GM12891 (cell line): Measurements from ENCODE around the gene ARL17B.
"Not testable (repeated sequence)": the region's sequence is repeated elsewhere in the genome, so short reads cannot be mapped to it uniquely, and the experiment has no call there.

Experiments used
- DNase-seq: peaks from one replicate; pipeline ENCODE4 v3.0.0; 2011; ENCODE audit warnings: low spot score; ENCODE audit not compliant: insufficient read length
- FAIRE-seq: peaks from 2 replicates; lab custom pipeline; 2011; peaks lifted over from hg19 to GRCh38; lab: Jason Lieb, UNC
- PAX5 ChIP-seq: IDR thresholded peaks from 2 replicates; pipeline ENCODE4 v1.6.1; 2011; ENCODE audit warnings: low read length, moderate library complexity, mild to moderate bottlenecking; ENCODE audit not compliant: insufficient read depth, severe bottlenecking
- POLR2A ChIP-seq: IDR thresholded peaks from 2 replicates; pipeline ENCODE4 v1.6.1; 2011; ENCODE audit warnings: low read depth, low read length, control low read depth
- POLR2AphosphoS5 ChIP-seq: IDR thresholded peaks from 2 replicates; pipeline ENCODE4 v1.6.1; 2011; ENCODE audit warnings: low read depth, low read length, control low read depth
- POU2F2 ChIP-seq: IDR thresholded peaks from 2 replicates; pipeline ENCODE4 v1.6.1; 2011; ENCODE audit warnings: low read depth, mild to moderate bottlenecking, control low read depth, low read length, moderate library complexity
- SPI1 ChIP-seq: IDR thresholded peaks from 2 replicates; pipeline ENCODE4 v1.6.1; 2011; ENCODE audit warnings: low read depth, low read length, control low read depth
- TAF1 ChIP-seq: IDR thresholded peaks from 2 replicates; pipeline ENCODE4 v1.6.1; 2011; ENCODE audit warnings: low read depth, low read length, control low read depth

Gene ARL17B

GRCh38 chr17:46270032-46270431, 91.5 kb downstream of the ARL17B start:
- no peak for TF ChIP-seq POU2F2
- no peak for TF ChIP-seq TAF1
- TF ChIP-seq POLR2AphosphoS5: no peak
- TF ChIP-seq SPI1: no peak
- no peak for TF ChIP-seq PAX5
- TF ChIP-seq POLR2A: no peak
- DNase-seq (no peak), FAIRE-seq (no peak)

- peak; percentile 91 for FAIRE-seq
- 0 out of 2 replicates have a peak, but pooled peaks have one; percentile 29 for TF ChIP-seq POLR2AphosphoS5
- TF ChIP-seq TAF1: no peak
- peak; percentile 23; the same call in 1 of the 2 replicates for TF ChIP-seq SPI1
- TF ChIP-seq PAX5: no peak
- TF ChIP-seq POU2F2: no peak
- TF ChIP-seq POLR2A: no peak
- peak; percentile 98 for DNase-seq
Measured at GRCh38 chr17:46266656-46267544, 94.7 kb downstream of the ARL17B start.

GRCh38 chr17:46266063-46266655, 95.4 kb downstream of the ARL17B start:
- DNase-seq: not testable (repeated sequence)
- peak; percentile 66 for FAIRE-seq

GRCh38 chr17:46264456-46265198, 96.9 kb downstream of the ARL17B start:
- FAIRE-seq (no peak), DNase-seq (no peak)
- TF ChIP-seq PAX5: no peak
- no peak for TF ChIP-seq SPI1
- no peak for TF ChIP-seq POLR2AphosphoS5
- no peak for TF ChIP-seq POU2F2
- no peak for TF ChIP-seq POLR2A
- TF ChIP-seq TAF1: no peak

- no peak for FAIRE-seq
- no peak for DNase-seq
- TF ChIP-seq POU2F2 (no peak), TAF1 (no peak), SPI1 (no peak), PAX5 (no peak), POLR2AphosphoS5 (no peak), POLR2A (no peak)
Measured at GRCh38 chr17:46262271-46262670, 99.3 kb downstream of the ARL17B start.

GRCh38 chr17:46259845-46260661, 101.5 kb downstream of the ARL17B start:
- peak; percentile 98 for FAIRE-seq

GRCh38 chr17:46256369-46256768, 105.2 kb downstream of the ARL17B start:
- not testable (repeated sequence) for DNase-seq, FAIRE-seq

More at GRCh38 chr17:46259845-46260661, 101.5 kb downstream of the ARL17B start:
- DNase-seq: not testable (repeated sequence)

GRCh38 chr17:46254215-46254614, 107.4 kb downstream of the ARL17B start:
- not testable (repeated sequence) for FAIRE-seq, DNase-seq

- FAIRE-seq: peak; percentile 98
- DNase-seq: peak; percentile 85
Measured at GRCh38 chr17:46253722-46254121, 107.8 kb downstream of the ARL17B start.

- DNase-seq, FAIRE-seq: not testable (repeated sequence)
Measured at GRCh38 chr17:46252804-46253203, 108.8 kb downstream of the ARL17B start.

- not testable (repeated sequence) for DNase-seq
Measured at GRCh38 chr17:46249153-46249552, 112.4 kb downstream of the ARL17B start.

GRCh38 chr17:46244949-46245768, 116.4 kb downstream of the ARL17B start:
- not testable (repeated sequence) for FAIRE-seq, DNase-seq

More at GRCh38 chr17:46249153-46249552, 112.4 kb downstream of the ARL17B start:
- FAIRE-seq: not testable (repeated sequence)

- DNase-seq, FAIRE-seq: not testable (repeated sequence)
Measured at GRCh38 chr17:46244339-46244913, 117.1 kb downstream of the ARL17B start.

GRCh38 chr17:46243928-46244327, 117.6 kb downstream of the ARL17B start:
- DNase-seq, FAIRE-seq: not testable (repeated sequence)
